Rectal smooth muscle tissue (tissue), 1 donor: Measurements from ENCODE around the gene GPC3.

Source experiments
- H3K27ac ChIP-seq: one replicate; pipeline ENCODE4 v1.7.0; 2013; ENCODE audit warnings: low read depth, low read length, inconsistent platforms
- H3K27me3 ChIP-seq: one replicate; pipeline ENCODE4 v1.7.0; 2013; ENCODE audit warnings: low read length; ENCODE audit not compliant: control insufficient read depth, insufficient read depth
- H3K36me3 ChIP-seq: one replicate; pipeline ENCODE4 v1.7.0; 2013; ENCODE audit warnings: low read length; ENCODE audit not compliant: control insufficient read depth, insufficient read depth
- H3K4me1 ChIP-seq: one replicate; pipeline ENCODE4 v1.7.0; 2013; ENCODE audit warnings: low read length; ENCODE audit not compliant: control insufficient read depth, insufficient read depth
- H3K4me3 ChIP-seq: one replicate; pipeline ENCODE4 v1.7.0; 2013; ENCODE audit warnings: low read length
- H3K9ac ChIP-seq: one replicate; pipeline ENCODE4 v1.7.0; 2013; ENCODE audit warnings: low read length

GPC3 gene

DNA sequence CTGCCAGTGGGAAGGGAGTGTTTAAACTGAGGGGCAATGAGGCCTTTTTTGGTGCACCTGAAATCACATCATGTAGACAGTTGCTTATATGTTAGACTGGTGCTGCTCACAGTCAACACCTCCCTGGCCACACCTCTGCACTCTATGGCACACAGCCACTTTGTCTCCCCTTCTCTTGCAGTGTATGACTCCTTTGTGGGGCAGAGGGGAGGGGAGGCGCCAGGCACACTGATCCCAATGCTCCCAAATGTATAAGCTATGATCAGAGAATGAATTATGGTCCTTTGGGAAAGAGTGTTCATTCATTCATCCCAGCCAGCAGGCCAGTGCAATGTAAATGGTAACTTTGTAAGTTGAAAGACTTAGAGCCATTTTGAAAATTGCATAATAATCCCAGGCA is 4.6 kb upstream of the GPC3 start:
- no peak overlapping the region for H3K27ac ChIP-seq
- H3K36me3 ChIP-seq: no peaks in the 10 kb centered on the region
- H3K27me3 ChIP-seq: no peaks in the 10 kb centered on the region
- no peak overlapping the region for H3K9ac ChIP-seq
- no peak overlapping the region for H3K4me3 ChIP-seq
- H3K4me1 ChIP-seq: no peaks in the 10 kb centered on the region

GRCh38 chrX:133989490-133989889 is 4.1 kb upstream of the GPC3 start:
- Histone ChIP-seq H3K27me3 (peaks cover 5% of the 10 kb centered on the region), H3K27ac (no peak overlapping the region), H3K4me1 (no peaks in the 10 kb centered on the region), H3K36me3 (no peaks in the 10 kb centered on the region), H3K4me3 (no peak overlapping the region), H3K9ac (no peak overlapping the region)

DNA sequence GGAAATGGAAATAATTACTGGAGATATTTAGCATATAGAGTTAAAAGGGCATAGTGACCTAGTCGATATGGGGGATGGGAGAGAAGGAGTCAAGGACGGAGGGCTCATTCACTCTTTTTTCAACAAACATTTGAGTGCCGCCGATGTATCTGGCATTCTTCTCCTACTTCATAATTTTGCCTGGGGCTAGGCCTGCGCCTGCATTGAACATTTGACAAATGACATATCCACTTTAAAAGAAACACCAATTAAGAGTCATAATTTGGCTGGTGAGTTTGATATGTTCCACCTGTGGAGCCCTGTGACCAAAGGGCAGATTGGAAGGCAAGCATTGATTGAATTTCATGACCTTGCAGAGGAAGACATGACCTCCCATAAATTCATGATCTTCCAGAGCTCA is 2.6 kb upstream of the GPC3 start:
- no peak overlapping the region for H3K9ac ChIP-seq
- H3K27ac ChIP-seq: no peak overlapping the region
- H3K36me3 ChIP-seq: no peaks in the 10 kb centered on the region
- H3K4me3 ChIP-seq: no peak overlapping the region
- H3K27me3 ChIP-seq: peaks cover 5% of the 10 kb centered on the region
- no peaks in the 10 kb centered on the region for H3K4me1 ChIP-seq

- no peak overlapping the region for H3K27ac ChIP-seq
- peaks cover 5% of the 10 kb centered on the region for H3K27me3 ChIP-seq
- H3K4me1 ChIP-seq: no peaks in the 10 kb centered on the region
Measured at GRCh38 chrX:133987188-133987587, 1.8 kb upstream of the GPC3 start.

DNA sequence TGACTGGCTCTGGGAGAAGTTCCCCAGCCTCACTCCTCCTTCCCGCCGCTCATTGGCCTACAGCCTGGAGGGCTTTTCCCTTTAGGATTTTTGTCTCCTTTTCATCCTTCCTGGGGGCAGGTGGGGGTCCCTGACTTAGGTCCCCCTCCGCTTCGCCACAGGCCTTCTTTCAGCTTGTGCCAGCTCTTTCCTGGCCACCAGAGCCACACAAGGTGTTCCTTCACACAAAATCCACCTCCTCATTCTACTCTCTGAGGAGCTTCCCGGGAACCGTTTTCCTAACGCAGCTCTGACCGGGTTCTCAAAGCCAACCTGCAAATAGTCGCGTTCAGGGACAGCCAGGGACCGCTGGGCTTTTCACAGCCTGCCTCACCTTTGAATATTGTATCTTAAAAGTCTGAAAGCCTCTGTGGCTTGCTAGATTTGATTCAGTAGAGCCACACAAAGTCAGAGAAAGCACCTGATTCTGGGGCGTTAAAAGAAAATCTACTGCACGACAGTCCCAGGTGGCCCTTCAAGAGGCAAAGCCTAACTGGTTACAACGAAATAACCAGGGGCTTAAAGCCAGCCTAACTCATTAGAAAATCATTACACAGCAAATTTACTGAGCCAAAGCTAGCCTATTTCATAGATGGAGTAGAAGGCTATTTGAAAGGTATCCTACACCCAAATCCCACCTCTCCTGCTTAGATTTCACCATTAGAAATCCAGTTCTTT is 731 bp upstream of the GPC3 start:
- Histone ChIP-seq H3K9ac (no peak overlapping the region), H3K36me3 (no peaks in the 10 kb centered on the region), H3K27ac (no peak overlapping the region), H3K4me3 (no peak overlapping the region), H3K4me1 (no peaks in the 10 kb centered on the region), H3K27me3 (peaks cover 5% of the 10 kb centered on the region)

More at GRCh38 chrX:133987188-133987587, 1.8 kb upstream of the GPC3 start:
- no peak overlapping the region for H3K4me3 ChIP-seq
- no peaks in the 10 kb centered on the region for H3K36me3 ChIP-seq
- no peak overlapping the region for H3K9ac ChIP-seq

- Histone ChIP-seq H3K4me3 (peak overlapping the region; percentile 13), H3K9ac (no peak overlapping the region), H3K36me3 (no peaks in the 10 kb centered on the region), H3K4me1 (no peaks in the 10 kb centered on the region), H3K27me3 (peaks cover 5% of the 10 kb centered on the region), H3K27ac (no peak overlapping the region)
Measured at GRCh38 chrX:133984857-133985163, 584 bp downstream of the GPC3 start.

DNA sequence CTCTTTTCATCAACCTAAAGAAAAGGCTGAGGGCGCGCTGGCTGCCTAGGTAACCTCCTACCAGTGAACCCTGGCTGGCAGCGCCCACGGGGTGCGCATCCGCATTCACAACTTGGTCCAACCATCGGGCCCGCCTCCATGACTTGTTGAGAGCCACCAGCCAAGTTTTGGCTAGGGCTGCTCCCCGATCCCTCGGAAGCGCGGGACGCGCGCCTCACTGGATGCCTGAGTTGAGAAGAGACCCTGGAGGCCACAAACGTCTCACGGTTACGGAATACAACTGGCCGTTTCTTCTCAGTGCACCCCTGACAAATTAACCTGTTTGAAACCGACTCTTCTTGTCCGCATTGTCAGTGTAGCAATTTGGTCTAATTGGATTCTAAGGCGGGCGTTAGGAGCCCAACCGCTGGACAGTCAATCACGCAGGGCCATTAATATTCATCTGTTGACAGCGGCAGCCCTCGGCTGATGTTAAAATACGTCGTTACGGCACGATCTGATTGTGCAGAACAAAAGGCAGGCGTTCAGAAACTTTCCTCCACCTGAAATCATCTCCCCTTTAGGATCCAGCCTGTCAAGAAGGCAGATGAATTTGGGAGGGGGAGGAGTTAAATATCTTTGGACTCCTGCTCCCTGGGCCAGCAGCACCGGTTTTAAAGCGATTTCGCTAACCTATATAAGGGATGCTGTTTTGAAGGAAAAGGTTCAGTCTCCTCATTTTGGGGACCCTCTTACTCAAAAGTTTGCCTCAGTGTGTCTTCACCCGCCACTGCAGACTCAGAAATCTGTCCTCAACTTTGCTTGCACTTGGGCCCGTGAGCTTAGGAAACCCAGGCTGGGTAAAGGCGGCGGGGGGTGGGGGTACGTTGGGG is 1.2 kb downstream of the GPC3 start:
- H3K27me3 ChIP-seq: peaks cover 5% of the 10 kb centered on the region
- H3K4me3 ChIP-seq: no peak overlapping the region
- no peak overlapping the region for H3K27ac ChIP-seq
- H3K9ac ChIP-seq: no peak overlapping the region
- no peaks in the 10 kb centered on the region for H3K36me3 ChIP-seq
- no peaks in the 10 kb centered on the region for H3K4me1 ChIP-seq

- no peak overlapping the region for H3K4me3 ChIP-seq
- peaks cover 5% of the 10 kb centered on the region for H3K27me3 ChIP-seq
- no peaks in the 10 kb centered on the region for H3K36me3 ChIP-seq
- H3K27ac ChIP-seq: no peak overlapping the region
- no peaks in the 10 kb centered on the region for H3K4me1 ChIP-seq
- H3K9ac ChIP-seq: no peak overlapping the region
Measured at GRCh38 chrX:133983256-133983973, 2.0 kb downstream of the GPC3 start.

DNA sequence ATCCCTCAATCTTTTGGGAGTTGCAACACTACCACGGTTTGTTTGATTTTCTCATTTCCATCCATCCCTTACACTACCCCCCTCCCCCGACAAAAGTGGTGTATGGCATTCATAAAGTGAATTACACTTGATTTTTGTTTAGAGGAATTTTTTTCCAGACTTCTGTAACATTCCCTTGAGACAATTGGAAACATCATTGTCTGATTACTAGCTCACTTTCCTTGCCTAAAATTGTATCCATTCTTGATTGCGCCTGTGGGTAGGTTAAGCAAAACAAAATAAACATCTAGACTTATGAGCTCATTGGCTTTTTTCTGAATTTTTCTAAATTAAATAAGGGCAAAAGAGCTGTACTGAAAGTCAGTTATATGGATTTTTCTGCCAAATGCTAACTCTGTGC is 3.5 kb downstream of the GPC3 start:
- Histone ChIP-seq H3K4me3 (no peak overlapping the region), H3K27me3 (peaks cover 5% of the 10 kb centered on the region), H3K4me1 (no peaks in the 10 kb centered on the region), H3K9ac (no peak overlapping the region), H3K27ac (no peak overlapping the region), H3K36me3 (no peaks in the 10 kb centered on the region)

GRCh38 chrX:133980832-133981588 is 4.4 kb downstream of the GPC3 start:
- no peak overlapping the region for H3K27ac ChIP-seq
- no peaks in the 10 kb centered on the region for H3K36me3 ChIP-seq
- no peak overlapping the region for H3K9ac ChIP-seq
- H3K4me1 ChIP-seq: no peaks in the 10 kb centered on the region
- H3K27me3 ChIP-seq: peaks cover 5% of the 10 kb centered on the region
- no peak overlapping the region for H3K4me3 ChIP-seq

DNA sequence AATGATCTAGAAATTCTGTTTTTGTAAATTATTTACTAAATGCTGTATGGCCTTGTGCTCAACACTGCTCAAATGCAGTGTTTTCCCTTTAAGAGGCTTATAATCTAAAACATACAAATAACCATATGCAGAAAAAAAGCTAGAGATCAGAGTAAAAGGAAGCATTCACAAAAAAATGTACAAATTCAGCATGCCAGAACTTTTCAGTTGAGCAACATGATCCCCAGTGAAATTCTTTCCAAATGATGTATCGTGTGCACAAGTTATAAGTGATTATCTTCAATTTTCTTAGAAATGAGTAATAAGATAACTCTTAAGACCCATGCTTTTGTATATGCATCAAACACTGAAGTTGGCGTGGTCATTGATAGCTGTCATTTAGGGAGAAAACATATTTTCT is 5.0 kb downstream of the GPC3 start:
- Histone ChIP-seq H3K36me3 (no peaks in the 10 kb centered on the region), H3K9ac (no peak overlapping the region), H3K4me3 (no peak overlapping the region), H3K27me3 (peaks cover 5% of the 10 kb centered on the region), H3K27ac (no peak overlapping the region), H3K4me1 (no peaks in the 10 kb centered on the region)

DNA sequence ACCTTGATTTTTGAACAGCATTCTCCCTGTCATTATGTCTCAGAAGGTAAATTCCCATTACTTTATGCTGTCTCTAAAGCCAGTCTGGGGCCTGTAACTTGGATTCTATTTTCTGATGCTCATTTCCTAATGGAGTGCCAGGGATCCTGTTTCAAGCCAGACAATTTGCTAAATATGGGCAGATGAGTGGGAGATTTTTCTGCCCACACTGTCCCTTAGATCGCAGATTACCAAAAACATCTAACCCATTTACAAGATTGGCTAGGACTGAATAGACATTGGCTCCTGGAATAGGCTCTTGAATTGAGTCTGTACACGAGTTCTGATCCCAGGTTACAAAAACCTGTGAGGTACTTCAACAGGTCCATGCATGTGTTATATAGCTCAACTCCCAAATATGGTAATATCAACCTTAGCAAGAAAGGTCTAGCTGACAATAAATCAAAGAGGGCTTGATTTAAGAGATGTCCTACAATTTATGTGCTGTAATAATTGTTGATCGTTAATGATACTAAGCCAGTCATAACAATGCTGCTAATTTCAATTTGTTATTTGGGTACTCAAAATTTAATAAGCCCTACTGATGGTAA is 5.7 kb downstream of the GPC3 start:
- no peak overlapping the region for H3K9ac ChIP-seq
- H3K4me3 ChIP-seq: no peak overlapping the region
- no peak overlapping the region for H3K27ac ChIP-seq
- no peaks in the 10 kb centered on the region for H3K4me1 ChIP-seq
- peaks cover 2% of the 10 kb centered on the region for H3K27me3 ChIP-seq
- no peaks in the 10 kb centered on the region for H3K36me3 ChIP-seq
